ENCODE data around the gene EFNB2.
A peak's percentile ranks its signal among the peaks of the same experiment; 100 is the strongest.

GRCh38 chr13:106496072-106496997 is 39.1 kb downstream of the EFNB2 start:
- TF ChIP-seq POLR2AphosphoS5 (IDR thresholded peaks at IDR 0.05) (peak; percentile 50 to 51), CTCF (IDR thresholded peaks at IDR 0.05) (no peak), POLR2A (IDR thresholded peaks at IDR 0.05; ENCODE audit: low read depth) (no peak), EP300 (IDR thresholded peaks at IDR 0.05) (no peak)

Measured in esophagus muscularis mucosa (tissue), 4 donors.